Chondrocyte (in vitro differentiated cells): ENCODE results near the gene KCNN4. TPM values are rescaled to one million over a fixed set of nuclear protein-coding genes. Genes with fewer than 3 reads are reported as not detected.

Experiments
- DNase-seq: peaks from one replicate; pipeline ENCODE4 v3.0.0; 2021; ENCODE audit warnings: mixed read lengths, low spot score
- H3K27ac Mint-ChIP-seq: one replicate; pipeline ENCODE4 v1.8.0; 2021; ENCODE audit warnings: mild to moderate bottlenecking, moderate library complexity, mixed read lengths; ENCODE audit not compliant: unreplicated experiment
- H3K27me3 Mint-ChIP-seq: 2 replicates; pipeline ENCODE4 v1.8.0; 2021; ENCODE audit warnings: low read depth, mixed read lengths
- H3K36me3 Mint-ChIP-seq: 2 replicates; pipeline ENCODE4 v1.8.0; 2021; ENCODE audit warnings: low read depth, mixed read lengths
- H3K4me1 Mint-ChIP-seq: 2 replicates; pipeline ENCODE4 v1.8.0; 2021; ENCODE audit warnings: low read depth, mild to moderate bottlenecking, mixed read lengths
- H3K4me3 Mint-ChIP-seq: one replicate; pipeline ENCODE4 v1.8.0; 2021; ENCODE audit warnings: mild to moderate bottlenecking, moderate library complexity, mixed read lengths; ENCODE audit not compliant: unreplicated experiment
- H3K9me3 Mint-ChIP-seq: 2 replicates; pipeline ENCODE4 v1.8.0; 2021; ENCODE audit warnings: low read depth, mixed read lengths
- total RNA-seq: library from RNA; stranded (reverse); gene quantifications from 3 replicates; pipeline ENCODE4 v1.2.1, GENCODE V29; 2021
- TF ChIP-seq, protein P1 (sequence below): fragments of 200-600 bp; sonication (generic); IDR thresholded peaks from 2 replicates; pipeline ENCODE4 v1.5.0; 2021; ENCODE audit warnings: antibody characterized with exemption, mild to moderate bottlenecking, moderate library complexity

Gene KCNN4
- total RNA-seq, 1 donor from 2014 or later = 2.3 TPM

DNA sequence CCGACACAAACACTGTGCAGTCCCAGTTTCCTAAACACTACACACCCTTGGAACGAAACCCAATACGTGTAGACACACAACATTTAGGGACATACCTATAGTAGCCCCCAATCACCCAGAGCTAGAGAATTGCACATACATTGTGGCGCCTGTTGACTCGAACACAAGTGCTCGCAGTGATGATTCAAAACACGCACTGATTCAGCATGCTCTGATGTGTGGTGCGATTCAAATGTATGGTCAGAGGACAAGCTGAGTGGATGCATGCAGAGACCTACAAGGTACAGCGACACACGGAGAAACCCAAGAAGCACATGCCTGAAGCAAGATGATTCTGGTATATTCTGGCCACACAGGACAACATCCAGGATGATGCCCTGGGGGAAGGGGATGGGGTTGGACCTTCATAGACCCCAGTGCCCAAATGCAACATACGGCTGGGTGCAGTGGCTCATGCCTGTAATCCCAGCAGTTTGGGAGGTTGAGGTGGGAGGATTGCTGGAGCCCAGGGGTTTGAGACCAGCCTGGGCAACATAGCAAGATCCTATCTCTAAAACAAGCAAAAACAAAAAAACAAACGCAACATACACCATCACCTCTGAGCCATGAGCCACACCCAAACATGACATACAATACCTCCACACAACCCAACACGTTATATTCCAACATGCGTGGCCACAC, 997 bp upstream of the KCNN4 start:
- Mint-ChIP-seq H3K27ac (no peak overlapping the region), H3K4me3 (no peak overlapping the region), H3K36me3 (no peaks in the 10 kb centered on the region), H3K4me1 (peaks cover 55% of the 10 kb centered on the region), H3K27me3 (no peaks in the 10 kb centered on the region), H3K9me3 (no peaks in the 10 kb centered on the region)
- no peak for DNase-seq
- TF ChIP-seq, protein P1, sequence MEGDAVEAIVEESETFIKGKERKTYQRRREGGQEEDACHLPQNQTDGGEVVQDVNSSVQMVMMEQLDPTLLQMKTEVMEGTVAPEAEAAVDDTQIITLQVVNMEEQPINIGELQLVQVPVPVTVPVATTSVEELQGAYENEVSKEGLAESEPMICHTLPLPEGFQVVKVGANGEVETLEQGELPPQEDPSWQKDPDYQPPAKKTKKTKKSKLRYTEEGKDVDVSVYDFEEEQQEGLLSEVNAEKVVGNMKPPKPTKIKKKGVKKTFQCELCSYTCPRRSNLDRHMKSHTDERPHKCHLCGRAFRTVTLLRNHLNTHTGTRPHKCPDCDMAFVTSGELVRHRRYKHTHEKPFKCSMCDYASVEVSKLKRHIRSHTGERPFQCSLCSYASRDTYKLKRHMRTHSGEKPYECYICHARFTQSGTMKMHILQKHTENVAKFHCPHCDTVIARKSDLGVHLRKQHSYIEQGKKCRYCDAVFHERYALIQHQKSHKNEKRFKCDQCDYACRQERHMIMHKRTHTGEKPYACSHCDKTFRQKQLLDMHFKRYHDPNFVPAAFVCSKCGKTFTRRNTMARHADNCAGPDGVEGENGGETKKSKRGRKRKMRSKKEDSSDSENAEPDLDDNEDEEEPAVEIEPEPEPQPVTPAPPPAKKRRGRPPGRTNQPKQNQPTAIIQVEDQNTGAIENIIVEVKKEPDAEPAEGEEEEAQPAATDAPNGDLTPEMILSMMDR = no peak

DNA sequence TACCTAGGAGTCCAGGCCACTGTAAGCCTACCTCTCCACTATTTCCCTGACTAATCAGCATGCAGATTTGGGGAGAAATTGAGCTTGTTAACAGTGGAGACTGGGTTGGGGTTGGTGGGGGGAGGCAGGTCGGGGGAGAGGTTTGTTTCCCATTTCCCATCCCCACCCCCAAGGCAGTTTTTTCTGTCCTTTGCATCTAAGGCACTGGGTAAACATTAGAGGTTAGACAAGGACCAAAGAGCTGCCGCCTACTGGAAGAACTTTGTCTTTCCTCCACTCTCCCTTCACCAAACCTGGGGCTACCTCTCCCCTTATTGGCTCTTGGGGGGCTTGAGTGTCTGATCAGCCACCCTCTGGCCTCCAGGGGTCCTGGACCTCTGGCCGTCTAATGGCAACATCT, 953 bp downstream of the KCNN4 start:
- DNase-seq = no peak
- Mint-ChIP-seq H3K9me3 (no peaks in the 10 kb centered on the region), H3K4me1 (peaks cover 52% of the 10 kb centered on the region), H3K27me3 (peaks cover 4% of the 10 kb centered on the region), H3K4me3 (no peak overlapping the region), H3K27ac (no peak overlapping the region), H3K36me3 (no peaks in the 10 kb centered on the region)
- TF ChIP-seq, protein P1 = peak; percentile 11

DNA sequence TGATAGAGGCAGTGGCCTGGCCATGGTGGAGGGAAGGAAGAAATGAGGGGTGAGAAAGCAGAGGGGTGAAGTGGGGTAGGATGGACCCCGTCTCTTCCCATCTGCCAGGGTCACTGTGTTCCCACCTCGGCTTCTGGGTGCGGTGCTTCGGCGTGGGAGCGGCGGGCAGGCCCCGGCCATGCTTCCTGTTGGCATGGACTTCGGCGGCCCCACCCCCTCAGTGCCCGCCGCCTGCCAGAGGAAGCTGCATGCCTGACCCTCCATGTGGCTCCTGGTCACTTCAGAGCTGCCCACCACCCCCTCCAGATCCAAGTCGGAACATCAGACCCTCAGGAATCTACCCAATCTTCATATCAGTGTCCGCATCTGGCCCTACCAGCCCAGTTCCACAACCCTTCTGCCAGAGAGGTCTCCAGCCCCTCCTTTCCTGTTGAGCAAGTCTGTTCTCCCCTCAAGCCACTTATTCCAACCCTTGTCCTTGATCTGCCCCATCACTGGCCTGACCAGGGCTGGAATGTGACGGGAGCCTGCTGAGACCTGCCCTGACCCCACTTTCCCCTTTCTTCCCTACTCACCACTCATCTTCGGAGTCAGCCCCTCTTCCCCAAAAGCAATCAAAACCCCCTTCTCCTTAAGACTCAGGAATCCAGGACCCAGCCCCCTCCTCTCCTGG, 1.5 kb downstream of the KCNN4 start:
- peak; percentile 38 for DNase-seq
- Mint-ChIP-seq H3K4me1 (peaks cover 51% of the 10 kb centered on the region), H3K4me3 (no peak overlapping the region), H3K9me3 (no peaks in the 10 kb centered on the region), H3K27me3 (peaks cover 6% of the 10 kb centered on the region), H3K36me3 (no peaks in the 10 kb centered on the region), H3K27ac (no peak overlapping the region)
- TF ChIP-seq, protein P1 = no peak

DNA sequence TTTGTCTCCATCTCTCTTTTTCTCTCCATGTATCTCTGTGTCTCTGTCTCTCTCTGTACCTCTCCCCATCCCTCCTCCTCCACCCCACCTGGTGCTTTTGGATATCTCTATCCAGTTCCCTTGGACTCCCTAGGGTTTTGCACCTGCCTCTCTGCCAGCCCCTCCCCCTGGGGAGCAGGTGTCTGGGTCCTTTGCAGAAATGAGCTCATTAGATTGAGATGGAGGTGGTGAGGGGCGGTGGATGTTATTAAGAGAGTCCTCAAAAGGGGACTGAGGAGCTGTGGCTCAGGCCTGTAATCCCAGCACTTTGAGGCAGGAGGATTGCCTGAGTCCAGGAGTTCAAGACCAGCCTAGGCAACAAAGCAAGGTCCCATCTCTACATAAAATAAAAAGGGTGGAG, 2.1 kb downstream of the KCNN4 start:
- Mint-ChIP-seq H3K27ac (no peak overlapping the region), H3K36me3 (no peaks in the 10 kb centered on the region), H3K4me3 (no peak overlapping the region), H3K4me1 (peaks cover 46% of the 10 kb centered on the region), H3K27me3 (peaks cover 6% of the 10 kb centered on the region), H3K9me3 (no peaks in the 10 kb centered on the region)
- DNase-seq = peak; percentile 14
- TF ChIP-seq, protein P1 = no peak

DNA sequence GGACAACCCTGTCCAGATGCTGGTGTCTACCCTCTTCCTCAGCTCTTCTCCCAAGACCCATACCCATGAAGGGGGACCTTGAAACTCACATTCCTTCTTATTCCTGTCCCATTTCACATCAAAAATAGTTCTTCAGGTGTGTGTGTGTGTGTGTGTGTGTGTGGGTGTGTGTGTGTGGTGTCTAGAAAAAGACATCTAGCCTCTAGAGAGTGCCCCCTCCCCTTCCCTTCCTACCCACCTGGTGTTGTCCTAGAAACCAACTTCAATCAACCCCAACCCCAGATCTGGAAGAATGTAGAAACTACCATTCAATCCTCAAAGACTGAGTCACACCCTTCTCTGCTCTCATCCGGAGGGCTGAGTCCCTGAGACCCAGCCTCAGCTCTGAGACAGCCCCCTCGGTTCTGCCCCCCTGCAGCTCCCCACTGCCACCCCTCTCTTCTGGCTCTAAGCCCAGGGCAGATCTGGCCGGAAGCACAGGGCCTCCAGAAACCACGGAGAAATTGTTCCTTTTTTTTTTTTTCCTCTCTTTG, 3.5 kb downstream of the KCNN4 start:
- Mint-ChIP-seq H3K27me3 (peaks cover 6% of the 10 kb centered on the region), H3K36me3 (no peaks in the 10 kb centered on the region), H3K27ac (peak overlapping the region; percentile 78), H3K4me1 (peaks cover 44% of the 10 kb centered on the region), H3K9me3 (no peaks in the 10 kb centered on the region), H3K4me3 (no peak overlapping the region)
- no peak for DNase-seq
- TF ChIP-seq, protein P1 = no peak
